Hepatic stellate cell (primary cell): ENCODE data around the gene RSAD2.

Experiments
- DNase-seq: peaks from one replicate; pipeline ENCODE4 v3.0.0; 2011; ENCODE audit warnings: low spot score

RSAD2 gene

DNA sequence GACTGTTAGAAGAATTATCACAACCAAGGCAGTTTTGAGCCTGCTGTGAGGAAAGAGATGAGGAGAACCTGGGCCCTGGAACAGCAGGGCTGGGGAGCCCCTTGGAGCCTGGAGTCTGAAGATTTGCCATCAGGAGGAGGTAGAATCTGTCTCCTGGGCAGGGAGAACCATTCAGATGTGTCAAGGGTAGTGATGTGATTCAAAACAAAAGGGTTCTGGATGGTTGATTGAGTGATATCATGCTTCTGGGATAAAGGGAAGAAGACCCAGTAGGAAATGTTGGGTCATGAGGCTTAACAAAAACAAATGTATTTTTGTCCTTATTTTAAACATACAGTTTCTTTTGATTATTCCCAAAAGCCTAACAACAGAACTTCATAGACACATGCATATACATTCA, 68.2 kb downstream of the RSAD2 start:
- DNase-seq, result no peak

DNA sequence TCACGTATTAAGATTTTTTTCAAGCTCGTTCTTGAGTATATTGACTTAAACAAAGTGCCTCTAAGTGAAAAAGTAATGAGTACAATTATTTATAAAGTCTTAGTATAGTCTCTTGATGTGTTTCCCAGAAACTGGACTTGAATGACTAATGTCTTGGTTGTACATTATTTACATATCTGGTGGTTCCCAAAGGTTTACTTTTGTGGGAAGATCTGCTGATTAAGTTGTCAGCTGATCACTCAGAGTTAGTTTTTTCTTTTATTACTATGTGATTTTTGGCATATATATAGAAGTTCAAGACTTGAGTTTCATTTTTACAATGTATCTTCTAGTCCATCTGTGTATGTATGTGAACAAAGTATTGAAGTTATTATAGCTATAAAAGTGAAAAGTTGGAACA, 69.1 kb downstream of the RSAD2 start:
- peak; percentile 18 for DNase-seq
